ENCODE measurements around the gene P2RX5. TPM values are rescaled to one million over a fixed set of nuclear protein-coding genes. Genes with fewer than 3 reads are reported as not detected.

The P2RX5 gene
- total and polyA plus RNA-seq, 2 donors (not counting 3 experiments of a cell fraction or from before 2014, with no cell fraction given), result 0.19 to 0.22 TPM

- H3K36me3 ChIP-seq (ENCODE audit: control insufficient read depth in 2 of 2, extremely low read depth in 1 of 2, insufficient read depth in 2 of 2, low read length in 2 of 2), result no peaks in the 10 kb centered on the region
- H3K4me1 ChIP-seq (ENCODE audit: control insufficient read depth, extremely low read depth, insufficient read depth, low read length), result peaks cover 5% of the 10 kb centered on the region
- H4K20me1 ChIP-seq (replicated peaks; ENCODE audit: control insufficient read depth, extremely low read depth, insufficient read depth, low read length), result no peaks in the 10 kb centered on the region
- no peak overlapping the region for H3K4me2 ChIP-seq (ENCODE audit: insufficient read depth, low read length)
- POLR2A ChIA-PET, result no interaction called here
- H3K27ac ChIP-seq (ENCODE audit: insufficient read depth, low read depth, low read length), result no peak overlapping the region
- CTCF ChIA-PET, result no interaction called here
- no peaks in the 10 kb centered on the region for H3K9me3 ChIP-seq (replicated peaks; ENCODE audit: control insufficient read depth, insufficient read depth, low read length)
- intact Hi-C loops (cut with micrococcal nuclease) (no loop called here), dilution Hi-C loops (cut with MboI; ENCODE audit: extremely low pct_ligation_motif_present, low sequenced_read_pairs) (no loop called here)
- H3K79me2 ChIP-seq (ENCODE audit: control insufficient read depth, insufficient read depth, low read length), result no peaks in the 10 kb centered on the region
- FAIRE-seq (no peak), DNase-seq (ENCODE audit: low read depth, low spot score) (no peak)
- peaks cover 12 to 16% of the 10 kb centered on the region in 2 experiments for H3K27me3 ChIP-seq (ENCODE audit: control insufficient read depth in 2 of 2, insufficient read depth in 2 of 2, low read length in 2 of 2)
- BruUV-seq (replicated peaks), result no TSS peak
- no peak overlapping the region for H3K4me3 ChIP-seq (replicated peaks in 1 of 3; ENCODE audit: insufficient read depth in 1 of 3, low read depth in 1 of 3, low read length in 3 of 3)
- H3K9ac ChIP-seq (replicated peaks; ENCODE audit: extremely low read depth, insufficient read depth, low read length), result no peak overlapping the region
- TF ChIP-seq FOS (IDR thresholded peaks at IDR 0.05; ENCODE audit: borderline replicate concordance, insufficient read depth, low read length) (no peak), CTCF (IDR thresholded peaks at IDR 0.05; ENCODE audit: extremely low read depth in 1 of 2, insufficient read depth in 1 of 2, low read depth in 1 of 2, low read length in 2 of 2) (no peak), POLR2A (IDR thresholded peaks at IDR 0.05; ENCODE audit: low read depth, low read length) (no peak), JUN (IDR thresholded peaks at IDR 0.05; ENCODE audit: borderline replicate concordance, insufficient read depth, insufficient read length, low read depth) (no peak), MYC (IDR thresholded peaks at IDR 0.05; ENCODE audit: low read depth, low read length) (no peak), EZH2 (IDR thresholded peaks at IDR 0.05; ENCODE audit: borderline replicate concordance, low read depth, low read length, severe bottlenecking) (no peak), MAX (IDR thresholded peaks at IDR 0.05; ENCODE audit: insufficient read depth, insufficient read length) (no peak), GATA2 (IDR thresholded peaks at IDR 0.05; ENCODE audit: insufficient read depth, insufficient read length, low read depth, low read length) (no peak), POLR2AphosphoS5 (IDR thresholded peaks at IDR 0.05; ENCODE audit: insufficient read depth, low read depth, low read length) (no peak)
- H2AFZ ChIP-seq (ENCODE audit: low read depth, low read length), result no peak overlapping the region
- no peaks in the 10 kb centered on the region for H3K9me1 ChIP-seq (replicated peaks; ENCODE audit: control insufficient read depth, extremely low read depth, insufficient read depth, low read length)
These were observed 4.3 kb downstream of the P2RX5 start for GRCh38 chr17:3691617-3692067.

Measured in endothelial cell of umbilical vein (primary cell).